GM18873 (cell line): ENCODE data around the gene SCAMP3.

Experiments
- ATAC-seq: cut with Tn5 transposase; IDR thresholded peaks from one replicate; pipeline ENCODE4 v1.9.1; 2021; ENCODE audit warnings: mild to moderate bottlenecking, moderate library complexity, moderate number of reproducible peaks; ENCODE audit not compliant: unreplicated experiment, low FRiP score

The SCAMP3 gene

GRCh38 chr1:155208541-155209311, 53.4 kb downstream of the SCAMP3 start, which contains the start of gene MTX1:
MTX1 (plus strand) TSS chr1:155208695; CDS start chr1:155208805, 110 bp downstream.
- ATAC-seq: peak; percentile 58

GRCh38 chr1:155207806-155208540, 54.2 kb downstream of the SCAMP3 start, which contains the start of gene THBS3:
THBS3 (minus strand) TSS chr1:155207897; CDS start chr1:155207876, 21 bp downstream.
- no peak for ATAC-seq

GRCh38 chr1:155206891-155207805, 55.0 kb downstream of the SCAMP3 start:
- no peak for ATAC-seq
